ENCODE measurements around the gene COL27A1. TPM values are rescaled to one million over a fixed set of nuclear protein-coding genes. Genes with fewer than 3 reads are reported as not detected.

COL27A1 gene
- total RNA-seq, 6 experiments from 2014 or later: 22.2 to 24.1 (median 23.4) TPM

GRCh38 chr9:114130624-114131277 lies 24.6 kb upstream of the COL27A1 start:
- no peak overlapping the region for H3K4me3 Mint-ChIP-seq
- TF ChIP-seq, protein P1, sequence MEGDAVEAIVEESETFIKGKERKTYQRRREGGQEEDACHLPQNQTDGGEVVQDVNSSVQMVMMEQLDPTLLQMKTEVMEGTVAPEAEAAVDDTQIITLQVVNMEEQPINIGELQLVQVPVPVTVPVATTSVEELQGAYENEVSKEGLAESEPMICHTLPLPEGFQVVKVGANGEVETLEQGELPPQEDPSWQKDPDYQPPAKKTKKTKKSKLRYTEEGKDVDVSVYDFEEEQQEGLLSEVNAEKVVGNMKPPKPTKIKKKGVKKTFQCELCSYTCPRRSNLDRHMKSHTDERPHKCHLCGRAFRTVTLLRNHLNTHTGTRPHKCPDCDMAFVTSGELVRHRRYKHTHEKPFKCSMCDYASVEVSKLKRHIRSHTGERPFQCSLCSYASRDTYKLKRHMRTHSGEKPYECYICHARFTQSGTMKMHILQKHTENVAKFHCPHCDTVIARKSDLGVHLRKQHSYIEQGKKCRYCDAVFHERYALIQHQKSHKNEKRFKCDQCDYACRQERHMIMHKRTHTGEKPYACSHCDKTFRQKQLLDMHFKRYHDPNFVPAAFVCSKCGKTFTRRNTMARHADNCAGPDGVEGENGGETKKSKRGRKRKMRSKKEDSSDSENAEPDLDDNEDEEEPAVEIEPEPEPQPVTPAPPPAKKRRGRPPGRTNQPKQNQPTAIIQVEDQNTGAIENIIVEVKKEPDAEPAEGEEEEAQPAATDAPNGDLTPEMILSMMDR (IDR thresholded peaks at IDR 0.05): no peak
- H3K36me3 Mint-ChIP-seq (ENCODE audit: low read depth): 0 out of 2 replicates have a peak, but pooled peaks cover 4% of the 10 kb centered on the region
- no peaks in the 10 kb centered on the region; the same call in 1 of the 2 replicates for H3K4me1 Mint-ChIP-seq (ENCODE audit: low read depth)
- DNase-seq: no peak
- no peak overlapping the region for H3K27ac Mint-ChIP-seq
- peaks cover 35% of the 10 kb centered on the region for H3K27me3 Mint-ChIP-seq (ENCODE audit: insufficient read depth)
- H3K9me3 Mint-ChIP-seq: peaks cover 10% of the 10 kb centered on the region

DNA sequence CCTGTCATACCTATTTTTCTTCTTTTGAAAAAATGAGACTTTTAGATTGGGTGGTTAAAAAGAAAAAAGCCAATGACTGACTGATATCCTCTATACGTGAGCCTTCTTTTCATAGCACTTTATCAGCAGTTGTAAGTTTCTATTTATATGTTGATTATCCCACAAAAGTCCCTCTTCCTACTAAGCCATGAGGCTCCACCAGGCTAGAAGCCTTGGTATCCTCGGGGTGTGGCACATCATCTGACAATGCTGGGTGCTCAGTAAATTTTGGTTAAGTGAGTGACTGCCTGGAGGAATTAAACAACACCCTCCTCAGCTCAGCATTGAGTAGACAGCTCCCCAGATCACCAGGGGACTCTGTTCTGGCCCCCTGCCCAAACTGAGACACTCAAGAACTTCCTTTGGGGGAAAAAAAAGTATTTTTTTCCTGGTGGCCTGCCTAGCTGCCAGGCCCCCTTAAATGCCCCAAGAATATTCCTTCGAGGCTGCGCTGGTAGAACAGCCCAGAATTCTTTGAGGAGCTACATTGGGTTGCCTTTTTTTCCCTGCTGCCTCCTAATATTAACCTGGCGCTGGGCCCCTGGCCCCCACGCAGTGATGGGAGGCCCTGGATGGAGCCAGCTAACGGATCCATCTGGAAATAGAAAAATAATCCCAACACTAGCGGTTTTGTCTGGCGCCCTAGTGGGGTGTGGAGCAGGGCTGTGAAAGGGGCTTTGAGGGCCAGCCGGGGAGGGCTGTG lies 23.4 kb upstream of the COL27A1 start:
- H3K36me3 Mint-ChIP-seq (ENCODE audit: low read depth): peaks cover 6% of the 10 kb centered on the region; the same call in 1 of the 2 replicates
- H3K4me3 Mint-ChIP-seq: no peak overlapping the region
- H3K27me3 Mint-ChIP-seq (ENCODE audit: insufficient read depth): peaks cover 43% of the 10 kb centered on the region
- H3K27ac Mint-ChIP-seq: no peak overlapping the region
- peaks cover 10% of the 10 kb centered on the region for H3K9me3 Mint-ChIP-seq
- no peak for DNase-seq
- no peaks in the 10 kb centered on the region; the same call in 1 of the 2 replicates for H3K4me1 Mint-ChIP-seq (ENCODE audit: low read depth)
- TF ChIP-seq, protein P1 (IDR thresholded peaks at IDR 0.05): no peak

DNA sequence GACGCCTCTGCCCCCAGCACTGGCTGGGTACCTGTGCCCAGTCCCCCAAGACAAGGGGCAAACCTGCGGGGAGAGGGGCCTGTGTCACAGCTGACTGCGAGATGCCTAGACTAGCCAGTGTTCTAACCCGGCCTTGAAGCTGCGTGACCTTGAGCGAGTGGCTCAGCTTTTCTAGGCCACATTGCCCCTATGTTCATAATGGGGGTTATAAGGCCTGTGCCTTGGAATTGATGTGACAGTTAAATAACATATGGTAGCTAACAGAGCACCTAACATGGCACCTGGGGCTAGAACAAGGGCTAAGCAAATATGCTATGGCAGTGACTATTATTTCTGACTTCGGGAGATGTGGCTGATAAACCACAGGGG lies 22.8 kb upstream of the COL27A1 start:
- peaks cover 8% of the 10 kb centered on the region for H3K9me3 Mint-ChIP-seq

DNA sequence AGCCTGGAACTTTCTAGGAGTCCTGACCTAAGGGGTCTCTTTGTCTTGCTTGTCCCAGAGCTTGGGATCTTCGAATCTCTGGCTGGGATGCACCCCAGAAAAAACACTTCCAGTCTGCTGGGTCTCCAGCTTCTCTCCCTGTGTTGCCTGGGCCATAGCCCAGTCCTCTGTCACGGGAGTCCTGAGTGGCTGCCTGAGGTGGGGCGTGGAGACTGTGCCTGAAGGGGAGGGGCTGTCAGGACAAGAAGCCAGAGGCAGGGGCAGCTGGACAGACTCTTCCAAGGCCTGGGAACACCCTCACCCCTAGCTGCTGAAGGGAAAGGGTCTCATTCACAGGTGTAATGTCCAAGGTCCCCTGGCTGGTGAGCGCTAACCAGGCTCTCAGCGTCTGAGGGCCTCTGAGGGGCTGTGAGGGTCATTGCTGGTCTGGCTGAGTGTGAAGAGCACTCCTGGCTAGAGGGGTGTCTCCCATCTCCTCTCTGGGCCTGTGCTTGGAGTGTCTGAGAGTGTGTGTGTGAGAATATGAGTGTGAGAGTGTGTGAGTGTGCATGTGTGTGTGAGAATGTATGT lies 20.4 kb upstream of the COL27A1 start:
- H3K4me3 Mint-ChIP-seq: no peak overlapping the region
- no peak overlapping the region for H3K27ac Mint-ChIP-seq
- no peaks in the 10 kb centered on the region for H3K9me3 Mint-ChIP-seq
- DNase-seq: no peak
- H3K36me3 Mint-ChIP-seq (ENCODE audit: low read depth): peaks cover 5% of the 10 kb centered on the region; the same call in 1 of the 2 replicates
- H3K27me3 Mint-ChIP-seq (ENCODE audit: insufficient read depth): peaks cover 36% of the 10 kb centered on the region
- no peaks in the 10 kb centered on the region; the same call in 1 of the 2 replicates for H3K4me1 Mint-ChIP-seq (ENCODE audit: low read depth)
- TF ChIP-seq, protein P1 (IDR thresholded peaks at IDR 0.05): no peak

More for the DNA sequence above, 22.8 kb upstream of the COL27A1 start:
- TF ChIP-seq, protein P1 (IDR thresholded peaks at IDR 0.05): no peak
- peaks cover 42% of the 10 kb centered on the region for H3K27me3 Mint-ChIP-seq (ENCODE audit: insufficient read depth)
- H3K4me1 Mint-ChIP-seq (ENCODE audit: low read depth): no peaks in the 10 kb centered on the region; the same call in 1 of the 2 replicates
- no peak for DNase-seq
- H3K27ac Mint-ChIP-seq: no peak overlapping the region
- H3K4me3 Mint-ChIP-seq: no peak overlapping the region
- peaks cover 9% of the 10 kb centered on the region; the same call in 1 of the 2 replicates for H3K36me3 Mint-ChIP-seq (ENCODE audit: low read depth)

DNA sequence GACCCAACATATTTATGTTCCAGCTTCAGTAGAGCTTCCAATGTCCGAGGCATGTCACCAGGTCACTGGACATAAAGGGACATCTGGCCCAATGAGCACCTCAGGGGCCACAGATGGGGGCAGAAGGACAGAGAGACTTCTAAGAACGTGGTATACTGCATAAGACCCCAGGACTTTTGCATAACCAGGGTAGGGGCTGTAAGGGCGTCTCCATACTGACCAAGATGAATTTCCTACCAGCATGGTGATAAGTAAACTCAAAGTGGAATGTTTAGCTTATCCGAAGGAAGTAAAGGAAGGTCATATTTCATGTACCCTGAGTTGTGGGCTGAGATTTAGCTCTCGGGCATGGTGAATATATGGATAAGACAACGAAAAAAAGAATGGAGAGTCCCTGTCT lies 17.5 kb upstream of the COL27A1 start:
- no peak for DNase-seq
- TF ChIP-seq, protein P1 (IDR thresholded peaks at IDR 0.05): no peak
- Mint-ChIP-seq H3K9me3 (no peaks in the 10 kb centered on the region), H3K36me3 (ENCODE audit: low read depth) (peaks cover 5% of the 10 kb centered on the region; the same call in 1 of the 2 replicates), H3K27me3 (ENCODE audit: insufficient read depth) (peaks cover 42% of the 10 kb centered on the region), H3K4me3 (no peak overlapping the region), H3K4me1 (ENCODE audit: low read depth) (no peaks in the 10 kb centered on the region; the same call in 1 of the 2 replicates), H3K27ac (no peak overlapping the region)

Measured in HFFc6 (cell line).